ENCODE measurements around the gene C19orf25.
A peak's percentile ranks its signal among the peaks of the same experiment; 100 is the strongest.
"Not testable (repeated sequence)": the region's sequence is repeated elsewhere in the genome, so short reads cannot be mapped to it uniquely, and the experiment has no call there.

The C19orf25 gene

GRCh38 chr19:1445932-1446712, 32.9 kb downstream of the C19orf25 start:
- no peak for DNase-seq (ENCODE audit: extremely low read depth, low read depth)
- no peak overlapping the region for H3K4me3 ChIP-seq (replicated peaks; ENCODE audit: low read depth, low read length)
- no peak for TF ChIP-seq CTCF (IDR thresholded peaks at IDR 0.05; ENCODE audit: low read depth, low read length, missing control alignments)

GRCh38 chr19:1445185-1445931, 33.7 kb downstream of the C19orf25 start:
- no peak for DNase-seq (ENCODE audit: extremely low read depth, low read depth)
- TF ChIP-seq CTCF (IDR thresholded peaks at IDR 0.05; ENCODE audit: low read depth, low read length, missing control alignments), result peak; percentile 71
- H3K4me3 ChIP-seq (replicated peaks; ENCODE audit: low read depth, low read length), result no peak overlapping the region

- TF ChIP-seq CTCF (IDR thresholded peaks at IDR 0.05; ENCODE audit: low read depth, low read length, missing control alignments), result no peak
- H3K4me3 ChIP-seq (replicated peaks; ENCODE audit: low read depth, low read length), result no peak overlapping the region
- no peak for DNase-seq (ENCODE audit: extremely low read depth, low read depth)
Measured at GRCh38 chr19:1441677-1442438, 37.2 kb downstream of the C19orf25 start.

- peak overlapping the region; percentile 95 for H3K4me3 ChIP-seq (replicated peaks; ENCODE audit: low read depth, low read length)
- no peak for TF ChIP-seq CTCF (IDR thresholded peaks at IDR 0.05; ENCODE audit: low read depth, low read length, missing control alignments)
- DNase-seq (ENCODE audit: extremely low read depth, low read depth), result no peak
Measured at GRCh38 chr19:1441022-1441426, 38.0 kb downstream of the C19orf25 start.

GRCh38 chr19:1440418-1440801, 38.6 kb downstream of the C19orf25 start:
- no peak for DNase-seq (ENCODE audit: extremely low read depth, low read depth)
- peak overlapping the region; percentile 95 for H3K4me3 ChIP-seq (replicated peaks; ENCODE audit: low read depth, low read length)
- TF ChIP-seq CTCF (IDR thresholded peaks at IDR 0.05; ENCODE audit: low read depth, low read length, missing control alignments), result no peak

GRCh38 chr19:1439525-1440417, 39.2 kb downstream of the C19orf25 start:
- not testable (repeated sequence) for DNase-seq (ENCODE audit: extremely low read depth, low read depth)
- peak overlapping the region; percentile 95 for H3K4me3 ChIP-seq (replicated peaks; ENCODE audit: low read depth, low read length)
